DMS79 (cell line): Measurements from ENCODE around the gene ZFP62.
"Not testable (repeated sequence)": the region's sequence is repeated elsewhere in the genome, so short reads cannot be mapped to it uniquely, and the experiment has no call there.

Experiments
- DNase-seq: peaks from one replicate; lab custom pipeline; 2025; lab: John Stamatoyannopoulos, UW

ZFP62 gene

DNA sequence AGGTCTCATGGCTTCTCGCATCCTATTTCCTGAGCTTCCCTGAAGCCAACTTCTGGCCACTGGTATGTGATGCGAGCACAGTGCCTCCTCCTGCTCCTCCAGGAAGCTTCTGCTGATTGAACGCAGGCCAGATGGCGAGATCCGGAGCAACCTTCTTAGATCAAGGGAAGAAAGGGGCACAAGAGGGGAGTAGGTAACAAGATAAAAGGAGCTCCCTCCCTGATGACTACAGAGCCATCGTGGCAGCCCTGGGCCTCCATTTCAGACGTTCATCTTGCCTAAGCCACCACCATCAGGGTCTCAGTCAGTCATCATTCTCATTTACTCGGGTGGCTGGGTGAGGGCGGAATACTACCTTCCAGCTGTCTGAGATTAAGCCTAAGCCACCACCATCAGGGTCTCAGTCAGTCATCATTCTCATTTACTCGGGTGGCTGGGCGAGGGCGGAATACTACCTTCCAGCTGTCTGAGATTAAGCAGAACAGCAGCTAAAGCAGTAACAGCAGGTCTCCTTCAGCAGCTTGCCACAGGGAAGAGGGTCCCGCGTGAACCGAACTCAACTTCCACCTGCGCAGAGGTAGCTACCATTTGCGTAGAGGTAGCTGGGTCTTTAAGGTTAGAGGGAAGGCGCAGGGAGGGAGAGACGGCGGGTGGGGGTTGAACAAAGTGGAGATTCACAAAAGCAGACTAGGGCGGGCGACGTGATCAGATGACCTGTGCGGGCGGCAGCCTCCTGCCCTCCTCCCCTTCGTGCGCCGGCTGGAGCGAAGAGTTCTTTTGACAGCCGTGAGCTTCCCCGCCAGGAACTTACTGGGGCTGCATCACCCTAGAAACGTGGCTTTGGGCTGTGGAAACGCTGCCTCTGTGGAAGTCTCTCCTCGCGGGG is 30.6 kb downstream of the ZFP62 start:
- DNase-seq: peak; percentile 42

- no peak for DNase-seq
These were observed 31.4 kb downstream of the ZFP62 start for GRCh38 chr5:180829726-180830125.

DNA sequence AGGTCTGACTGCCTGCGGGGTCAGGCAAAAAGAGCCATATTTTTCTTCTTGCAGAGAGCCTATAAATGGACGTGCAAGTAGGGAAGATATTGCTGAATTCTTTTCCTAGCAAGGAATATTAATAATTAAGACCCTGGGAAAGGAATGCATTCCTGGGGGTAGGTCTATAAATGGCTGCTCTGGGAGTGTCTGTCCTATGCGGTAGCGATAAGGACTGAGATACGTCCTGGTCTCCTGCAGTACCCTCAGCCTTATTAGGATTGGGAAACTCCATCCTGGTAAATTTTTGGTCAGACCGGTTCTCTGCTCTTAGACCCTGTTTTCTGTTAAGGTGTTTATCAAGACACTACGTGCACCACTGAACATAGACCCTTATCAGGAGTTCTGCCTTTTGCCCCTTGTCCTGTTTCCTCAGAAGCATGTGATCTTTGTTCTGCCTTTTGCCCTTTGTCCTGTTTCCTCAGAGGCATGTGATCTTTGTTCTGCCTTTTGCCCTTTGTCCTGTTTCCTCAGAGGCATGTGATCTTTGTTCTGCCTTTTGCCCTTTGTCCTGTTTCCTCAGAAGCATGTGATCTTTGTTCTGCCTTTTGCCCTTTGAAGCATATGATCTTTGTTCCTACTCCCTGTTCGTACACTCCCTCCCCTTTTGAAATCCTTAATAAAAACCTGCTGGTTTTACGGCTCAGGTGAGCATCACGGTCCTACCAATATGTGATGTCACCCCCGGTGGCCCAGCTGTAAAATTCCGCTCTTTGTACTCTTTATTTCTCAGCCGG is 32.1 kb downstream of the ZFP62 start:
- DNase-seq: not testable (repeated sequence)

GRCh38 chr5:180827374-180827773 is 33.7 kb downstream of the ZFP62 start:
- not testable (repeated sequence) for DNase-seq

GRCh38 chr5:180825768-180826525 is 35.1 kb downstream of the ZFP62 start:
- no peak for DNase-seq

GRCh38 chr5:180824630-180825476 is 36.2 kb downstream of the ZFP62 start:
- no peak for DNase-seq

- no peak for DNase-seq
These were observed 37.0 kb downstream of the ZFP62 start for GRCh38 chr5:180823940-180824629.

DNA sequence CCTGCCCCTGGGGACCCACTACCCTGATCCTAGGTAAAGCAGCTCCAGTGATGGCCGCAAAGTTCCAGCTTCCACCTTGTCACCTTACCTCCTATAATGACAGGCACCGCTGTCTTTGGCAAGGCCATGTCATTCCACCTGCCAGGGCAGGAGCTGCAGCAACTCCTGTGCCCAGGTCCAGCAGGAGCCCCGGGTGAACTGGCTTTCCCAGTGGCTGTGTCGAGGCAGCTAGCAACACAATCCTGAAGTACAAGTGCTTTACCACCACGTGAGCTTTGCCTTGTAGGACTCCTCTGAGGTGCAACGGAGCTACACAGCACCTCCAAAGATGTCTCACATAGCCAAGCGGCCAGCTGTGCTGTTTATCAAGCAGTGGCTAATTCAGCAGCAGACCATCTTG is 37.7 kb downstream of the ZFP62 start:
- DNase-seq: no peak

- no peak for DNase-seq
These were observed 39.5 kb downstream of the ZFP62 start for GRCh38 chr5:180821538-180821937.

DNA sequence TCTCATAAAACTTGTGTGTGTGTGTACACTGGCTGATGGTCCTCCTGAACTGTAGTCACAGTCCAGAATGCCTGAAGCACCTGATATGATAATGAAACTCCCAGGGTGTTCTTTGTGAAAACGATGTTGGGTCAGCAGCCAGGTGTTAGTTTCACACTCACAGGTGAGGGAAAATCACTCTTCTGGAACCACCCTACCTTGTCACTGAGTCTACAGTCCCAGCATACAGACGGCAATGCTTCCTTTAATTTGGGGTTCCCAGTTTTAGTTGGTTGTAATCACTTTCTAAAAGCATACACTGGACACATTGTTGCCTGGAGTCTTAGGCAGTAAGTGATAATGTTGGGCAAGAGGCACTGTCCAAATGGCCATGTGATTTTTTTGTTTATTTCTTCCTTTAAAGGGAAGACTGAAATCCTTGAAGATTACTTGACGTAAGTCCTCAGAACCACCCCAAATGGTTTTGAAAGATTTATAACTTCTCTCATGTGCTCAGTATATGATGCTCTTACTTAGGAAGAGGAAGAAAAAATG is 40.2 kb downstream of the ZFP62 start:
- no peak for DNase-seq

DNA sequence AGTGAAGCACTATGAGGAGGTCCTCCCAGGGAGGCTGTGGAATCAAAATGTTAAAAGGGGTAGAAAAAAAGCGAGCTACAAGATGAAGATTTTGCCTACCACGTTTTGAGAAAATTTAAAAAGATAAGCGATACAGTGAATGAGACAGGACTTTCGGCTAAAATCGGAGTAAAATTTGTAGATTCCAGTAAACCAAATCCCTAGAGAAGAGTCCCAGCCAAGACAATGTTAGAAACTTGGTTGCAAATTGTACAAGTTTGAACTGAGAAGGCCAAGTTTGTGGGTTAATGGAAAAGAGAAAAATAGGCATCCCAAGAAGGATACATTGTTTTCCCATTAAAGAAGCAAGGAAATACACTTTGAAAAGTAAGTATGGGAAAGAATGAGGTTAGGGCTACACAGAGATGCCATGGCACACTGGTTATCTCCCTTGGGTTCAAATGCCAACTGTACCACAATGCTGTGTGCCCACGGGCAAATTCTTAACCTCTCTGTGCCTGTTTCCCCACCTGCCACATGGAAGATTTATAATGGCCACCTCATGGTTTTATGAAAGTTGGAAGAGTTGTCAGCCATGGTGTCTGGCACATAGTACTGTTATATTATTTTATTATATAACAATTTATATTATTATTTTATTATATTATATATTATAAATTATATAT is 42.3 kb downstream of the ZFP62 start:
- DNase-seq: no peak

DNA sequence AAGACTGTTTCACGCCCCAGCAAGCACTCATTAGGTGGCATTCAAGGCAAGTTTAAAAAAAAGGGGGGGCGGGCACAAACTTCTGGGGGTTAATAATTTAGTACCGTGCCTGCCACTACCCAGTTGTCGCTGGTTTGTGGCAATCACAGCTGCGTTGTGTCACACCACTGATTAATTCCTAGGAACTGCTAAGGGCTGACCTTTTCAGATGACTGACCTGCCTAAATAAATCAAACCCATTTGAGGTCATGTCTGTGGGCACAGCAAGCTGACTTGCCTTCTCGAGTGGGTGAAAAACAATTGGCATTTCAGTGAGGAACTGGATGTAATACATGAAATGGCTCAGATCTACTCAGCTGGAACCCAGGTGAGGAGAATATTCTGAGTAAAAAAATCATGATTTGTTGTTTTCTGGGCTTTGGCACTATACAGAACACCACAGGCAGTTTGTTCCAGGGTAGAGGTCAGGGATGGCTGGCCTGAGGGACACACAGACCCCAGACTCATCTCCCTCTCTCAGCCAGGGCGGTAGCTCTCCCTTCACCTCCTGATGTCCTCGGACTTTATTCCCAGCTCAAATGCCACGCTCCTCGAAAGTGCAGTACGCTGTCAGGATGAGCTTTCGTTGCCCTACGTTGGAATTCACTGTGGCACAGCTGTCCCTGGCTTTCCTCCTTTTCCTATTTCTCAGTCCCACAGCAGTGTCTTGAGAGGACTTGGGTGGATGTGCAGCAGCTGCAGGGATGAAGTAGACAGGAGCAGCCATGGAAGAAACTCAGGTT is 43.0 kb downstream of the ZFP62 start:
- DNase-seq: no peak

GRCh38 chr5:180816608-180817534 is 44.2 kb downstream of the ZFP62 start:
- DNase-seq: peak; percentile 79

DNA sequence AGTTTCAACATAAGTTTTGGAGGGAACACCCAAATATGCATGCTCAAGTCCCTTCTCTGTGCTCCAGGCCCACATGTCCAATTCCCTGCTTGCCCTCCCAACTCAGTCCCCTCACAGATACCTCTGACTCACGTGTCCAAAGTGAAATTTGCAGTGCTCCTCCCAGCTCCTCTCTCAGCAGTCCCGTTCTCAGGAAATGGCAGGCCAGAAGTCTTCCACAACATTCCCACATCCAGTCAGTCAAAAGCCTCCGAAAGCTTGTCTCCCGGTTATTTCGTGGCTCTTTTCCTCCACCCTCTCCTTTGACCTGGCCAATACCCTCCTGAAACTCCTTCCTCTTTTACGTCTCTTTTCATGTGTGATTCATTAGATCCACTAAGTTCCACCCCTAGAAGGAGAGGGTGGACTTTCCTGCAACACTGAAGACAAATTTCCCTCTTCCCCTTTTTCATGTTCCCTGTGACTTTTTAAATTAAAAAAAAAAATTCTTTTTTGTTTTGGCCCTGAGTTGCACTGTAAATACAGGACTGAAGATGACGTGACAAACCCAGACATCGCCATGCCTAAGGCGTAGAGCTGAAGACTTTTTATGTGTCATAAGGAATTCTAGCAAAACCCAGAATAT is 45.7 kb downstream of the ZFP62 start:
- DNase-seq: no peak

DNA sequence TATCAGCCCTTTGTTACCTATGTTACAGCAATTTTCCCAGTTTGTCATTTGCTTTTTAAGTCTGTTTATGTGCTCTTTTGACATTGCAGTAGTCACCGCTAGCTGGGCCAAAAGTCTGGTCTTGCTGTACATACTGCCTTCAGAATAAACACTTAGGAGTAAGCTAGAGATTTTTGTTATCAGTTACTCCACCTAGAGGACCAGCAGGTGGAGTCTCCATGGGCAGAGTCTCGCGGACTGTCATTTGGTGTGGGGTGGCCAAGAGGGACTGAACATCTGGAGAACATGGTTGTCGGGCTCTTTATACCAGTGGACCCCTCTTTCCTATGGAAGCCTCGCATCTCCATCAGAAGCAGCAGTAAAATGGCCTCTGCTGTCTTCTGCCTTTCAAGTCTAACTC is 47.7 kb downstream of the ZFP62 start:
- DNase-seq: no peak

DNA sequence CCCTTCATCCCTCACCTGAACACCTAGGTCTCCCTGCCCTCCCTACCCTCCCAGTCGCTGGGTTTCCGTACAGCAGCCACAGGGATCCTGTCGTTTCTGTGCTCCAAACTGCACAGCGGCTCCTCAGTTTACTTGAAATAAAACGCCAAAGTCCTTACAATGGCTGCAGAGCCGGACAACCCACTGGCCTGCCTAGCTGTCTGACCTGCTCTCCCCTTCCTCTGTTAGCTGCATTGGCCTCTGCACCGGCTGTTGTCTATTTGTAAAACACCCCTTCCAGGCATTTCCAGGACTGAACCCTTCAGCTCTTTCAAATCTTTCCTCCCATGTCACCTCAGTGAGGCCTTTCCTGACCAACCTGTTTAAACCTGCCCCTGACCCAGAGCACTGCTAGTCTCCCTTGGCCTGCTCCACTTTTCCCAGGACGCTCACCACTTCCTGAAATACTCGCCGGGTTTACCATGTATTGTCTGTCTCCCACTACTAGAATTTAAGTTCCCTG is 49.4 kb downstream of the ZFP62 start:
- no peak for DNase-seq

DNA sequence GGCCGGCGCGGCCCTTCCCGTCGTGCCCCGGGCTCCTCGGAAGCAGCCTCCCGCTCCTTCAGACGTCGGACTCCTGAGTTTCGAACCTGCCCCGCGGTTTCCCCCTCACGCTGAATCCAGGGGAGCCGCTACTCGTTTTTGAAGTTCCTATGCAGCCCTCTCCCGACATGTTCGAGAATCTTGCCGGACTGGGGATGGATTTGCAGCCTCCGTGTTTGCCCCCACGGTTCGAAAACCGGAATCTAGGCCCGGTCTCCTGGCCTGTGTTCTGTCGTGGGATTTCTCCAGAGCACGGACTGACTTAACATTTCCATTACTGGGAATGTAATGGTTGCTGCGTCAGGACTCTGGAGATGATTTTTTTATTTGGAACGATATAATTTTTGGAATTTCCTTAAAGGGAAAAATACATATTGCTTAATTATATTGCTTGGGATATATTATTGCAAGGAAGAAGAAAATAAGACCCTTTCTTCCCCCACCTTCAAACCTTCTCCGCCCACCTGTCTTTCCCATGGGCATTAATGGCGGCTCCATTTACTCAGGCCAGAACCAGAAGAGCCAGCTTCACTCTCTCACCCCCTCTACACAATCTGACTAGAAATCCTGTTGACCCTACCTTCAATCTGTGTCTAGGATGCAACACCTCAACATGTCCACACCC is 50.0 kb downstream of the ZFP62 start:
- no peak for DNase-seq
